ENCODE results near the gene GALNT18.
"Not testable (repeated sequence)": the region's sequence is repeated elsewhere in the genome, so short reads cannot be mapped to it uniquely, and the experiment has no call there.

Gene GALNT18

DNA sequence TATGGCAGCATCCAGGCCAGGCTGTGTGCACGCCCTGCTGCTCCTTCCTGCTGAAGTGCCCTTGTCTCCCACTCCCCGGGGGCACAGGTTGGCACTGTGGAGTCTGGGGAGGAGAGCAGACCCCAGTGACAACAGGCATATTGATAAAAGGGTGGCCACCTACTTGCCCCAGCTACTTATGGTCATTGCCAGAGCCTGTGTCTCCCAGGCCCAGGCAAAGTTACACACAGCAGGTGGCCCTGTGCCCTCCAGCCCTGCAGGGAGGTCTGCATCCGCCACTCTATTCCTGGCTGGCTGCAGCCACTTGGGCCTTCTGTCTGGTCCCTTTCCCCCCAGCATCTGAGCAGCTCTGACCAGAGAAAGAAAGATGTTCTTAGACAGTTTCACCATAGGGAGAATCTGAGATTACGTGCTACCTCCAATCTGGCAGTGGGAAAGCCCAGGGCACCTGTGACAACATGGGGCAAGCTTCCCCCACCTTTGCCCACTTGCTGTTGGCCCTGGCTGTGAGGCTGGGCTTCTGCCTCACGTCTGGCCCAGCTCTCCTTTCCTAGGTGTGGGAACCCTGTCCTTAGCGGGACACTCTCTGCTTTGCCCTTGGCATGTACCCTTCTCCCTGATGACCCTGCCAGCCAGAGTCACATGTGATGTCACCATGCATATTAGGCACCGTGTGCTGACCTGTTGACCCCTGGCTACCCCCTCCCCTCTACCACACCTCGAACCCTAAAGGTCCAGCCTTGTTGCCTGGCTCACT lies 243.4 kb downstream of the GALNT18 start:
- no peak overlapping the region for H3K27ac ChIP-seq (ENCODE audit: low read depth, low read length, severe bottlenecking)
- no peaks in the 10 kb centered on the region for H3K9me3 ChIP-seq (ENCODE audit: control insufficient read depth, low read length)
- WGBS, 2 experiments (ENCODE audit: insufficient coverage in 2 of 2): 78 to 82% methylated on average over 4 to 7 of the region's 8 CpGs
- H3K36me3 ChIP-seq (ENCODE audit: control insufficient read depth, insufficient read depth, low read length): no peaks in the 10 kb centered on the region
- no peaks in the 10 kb centered on the region for H3K4me1 ChIP-seq (ENCODE audit: control insufficient read depth, insufficient read depth, low read length, poor library complexity, severe bottlenecking)
- no peak overlapping the region for H3K4me3 ChIP-seq (ENCODE audit: extremely low read depth, insufficient read depth, low read length, poor library complexity, severe bottlenecking)

DNA sequence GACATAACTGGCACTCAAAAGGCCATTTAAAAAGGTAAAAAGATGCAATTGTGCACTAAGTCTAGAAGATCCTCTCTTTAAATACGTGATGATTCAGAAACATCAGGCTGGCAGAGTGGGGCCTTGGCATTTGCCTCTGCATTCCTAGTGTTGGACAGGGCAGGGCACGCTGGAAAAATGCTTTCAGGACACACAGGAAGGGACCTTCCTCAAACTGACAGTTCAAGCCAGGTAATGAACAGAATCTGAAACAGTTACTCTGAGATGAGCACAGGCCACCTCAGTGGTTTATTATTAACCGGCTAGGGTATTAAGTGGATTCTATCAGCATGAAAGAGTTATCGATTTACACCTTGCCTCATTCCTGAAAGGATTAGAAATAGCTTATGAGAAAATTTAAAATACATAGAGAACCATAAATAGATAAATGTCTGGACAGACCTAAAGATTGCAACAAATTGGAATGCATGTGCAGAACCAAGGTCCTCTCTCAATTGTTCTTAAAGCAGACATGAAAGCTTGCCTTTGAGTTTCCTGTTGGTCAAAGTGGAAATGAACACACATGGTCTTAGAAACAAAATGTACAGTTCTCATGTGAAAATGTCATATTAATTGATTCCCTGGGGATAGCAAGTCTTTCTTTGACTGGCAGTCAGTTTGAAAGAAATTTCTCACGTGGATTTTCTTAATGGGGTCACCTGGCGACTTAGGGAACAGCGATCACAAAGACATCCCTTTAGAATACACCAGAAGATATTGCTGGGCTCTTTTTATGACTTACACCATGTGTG lies 247.3 kb downstream of the GALNT18 start:
- no peak overlapping the region for H3K4me3 ChIP-seq (ENCODE audit: extremely low read depth, insufficient read depth, low read length, poor library complexity, severe bottlenecking)
- H3K4me1 ChIP-seq (ENCODE audit: control insufficient read depth, insufficient read depth, low read length, poor library complexity, severe bottlenecking): no peaks in the 10 kb centered on the region
- H3K36me3 ChIP-seq (ENCODE audit: control insufficient read depth, insufficient read depth, low read length): no peaks in the 10 kb centered on the region
- no peaks in the 10 kb centered on the region for H3K9me3 ChIP-seq (ENCODE audit: control insufficient read depth, low read length)
- WGBS, 2 experiments (ENCODE audit: insufficient coverage in 2 of 2): 90 to 92% methylated on average over 4 of the region's 7 CpGs
- no peak overlapping the region for H3K27ac ChIP-seq (ENCODE audit: low read depth, low read length, severe bottlenecking)

DNA sequence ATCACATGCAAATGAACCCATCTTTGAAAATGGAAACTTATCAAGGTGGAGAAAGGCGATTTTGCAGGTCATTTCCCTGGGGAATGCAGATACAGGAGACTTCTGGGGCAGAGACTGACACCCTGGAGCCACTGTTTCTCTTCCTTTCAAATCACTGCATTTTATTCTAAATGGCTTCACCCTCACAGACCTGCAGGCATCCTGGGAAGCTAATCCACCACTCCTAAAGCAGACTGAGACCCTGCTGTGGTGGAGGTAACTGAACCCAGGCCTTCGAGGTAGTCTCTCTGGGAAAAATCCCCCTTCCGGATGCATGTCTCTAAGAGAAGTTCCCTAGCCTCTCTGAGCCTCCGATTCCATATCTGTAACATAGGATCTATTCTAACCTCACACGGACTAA lies 247.9 kb downstream of the GALNT18 start:
- Histone ChIP-seq H3K27ac (ENCODE audit: low read depth, low read length, severe bottlenecking) (no peak overlapping the region), H3K36me3 (ENCODE audit: control insufficient read depth, insufficient read depth, low read length) (no peaks in the 10 kb centered on the region), H3K9me3 (ENCODE audit: control insufficient read depth, low read length) (no peaks in the 10 kb centered on the region), H3K4me3 (ENCODE audit: extremely low read depth, insufficient read depth, low read length, poor library complexity, severe bottlenecking) (no peak overlapping the region), H3K4me1 (ENCODE audit: control insufficient read depth, insufficient read depth, low read length, poor library complexity, severe bottlenecking) (no peaks in the 10 kb centered on the region)
- 33 to 77% methylated on average over 1 to 4 of the region's 5 CpGs for WGBS, 2 experiments (ENCODE audit: insufficient coverage in 2 of 2)

DNA sequence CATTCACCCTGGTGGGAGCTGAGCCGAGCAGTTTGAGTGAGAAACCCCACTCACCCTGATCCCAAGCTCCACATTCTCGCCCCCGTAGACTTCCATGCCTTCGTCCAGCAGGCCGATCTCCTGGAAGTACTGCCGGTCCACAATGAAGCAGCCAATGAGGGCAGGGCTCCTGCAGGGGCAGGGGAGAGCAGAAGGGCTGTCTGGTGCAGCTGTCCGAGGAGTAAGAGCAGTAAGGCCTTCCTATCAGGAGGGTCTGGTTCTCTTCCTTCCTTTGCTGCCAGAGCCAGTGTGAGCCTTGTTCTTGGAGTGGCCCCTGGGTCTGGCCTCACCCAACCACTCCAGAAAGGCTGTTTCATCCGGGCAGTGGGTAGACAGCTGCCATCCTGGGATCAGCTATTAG lies 249.3 kb downstream of the GALNT18 start:
- Histone ChIP-seq H3K9me3 (ENCODE audit: control insufficient read depth, low read length) (no peaks in the 10 kb centered on the region), H3K36me3 (ENCODE audit: control insufficient read depth, insufficient read depth, low read length) (no peaks in the 10 kb centered on the region), H3K27ac (ENCODE audit: low read depth, low read length, severe bottlenecking) (no peak overlapping the region), H3K4me1 (ENCODE audit: control insufficient read depth, insufficient read depth, low read length, poor library complexity, severe bottlenecking) (no peaks in the 10 kb centered on the region), H3K4me3 (ENCODE audit: extremely low read depth, insufficient read depth, low read length, poor library complexity, severe bottlenecking) (no peak overlapping the region)
- WGBS, 2 experiments (ENCODE audit: insufficient coverage in 2 of 2): 92 to 94% methylated on average over 5 of the region's 8 CpGs

DNA sequence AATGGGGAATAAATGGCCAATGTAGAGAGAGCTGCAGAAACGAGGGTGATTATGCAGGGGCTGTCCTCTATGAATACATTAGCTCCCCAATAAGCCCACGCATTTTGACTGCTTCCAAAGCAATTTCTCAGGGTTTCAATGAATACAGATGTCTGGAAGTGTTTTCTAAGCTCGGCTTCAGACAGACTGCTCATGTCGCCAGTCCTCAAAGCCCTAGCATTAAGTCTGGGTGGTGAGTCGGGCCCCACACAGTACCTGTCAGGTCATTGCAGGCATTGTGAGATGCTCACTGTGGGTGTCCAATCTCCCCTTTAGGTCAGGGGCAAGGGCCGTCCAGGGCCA lies 250.9 kb downstream of the GALNT18 start:
- Histone ChIP-seq H3K36me3 (ENCODE audit: control insufficient read depth, insufficient read depth, low read length) (no peaks in the 10 kb centered on the region), H3K4me1 (ENCODE audit: control insufficient read depth, insufficient read depth, low read length, poor library complexity, severe bottlenecking) (no peaks in the 10 kb centered on the region), H3K9me3 (ENCODE audit: control insufficient read depth, low read length) (no peaks in the 10 kb centered on the region), H3K27ac (ENCODE audit: low read depth, low read length, severe bottlenecking) (no peak overlapping the region), H3K4me3 (ENCODE audit: extremely low read depth, insufficient read depth, low read length, poor library complexity, severe bottlenecking) (no peak overlapping the region)
- 82 to 94% methylated on average over 5 to 6 of the region's 6 CpGs for WGBS, 2 experiments (ENCODE audit: insufficient coverage in 2 of 2)

DNA sequence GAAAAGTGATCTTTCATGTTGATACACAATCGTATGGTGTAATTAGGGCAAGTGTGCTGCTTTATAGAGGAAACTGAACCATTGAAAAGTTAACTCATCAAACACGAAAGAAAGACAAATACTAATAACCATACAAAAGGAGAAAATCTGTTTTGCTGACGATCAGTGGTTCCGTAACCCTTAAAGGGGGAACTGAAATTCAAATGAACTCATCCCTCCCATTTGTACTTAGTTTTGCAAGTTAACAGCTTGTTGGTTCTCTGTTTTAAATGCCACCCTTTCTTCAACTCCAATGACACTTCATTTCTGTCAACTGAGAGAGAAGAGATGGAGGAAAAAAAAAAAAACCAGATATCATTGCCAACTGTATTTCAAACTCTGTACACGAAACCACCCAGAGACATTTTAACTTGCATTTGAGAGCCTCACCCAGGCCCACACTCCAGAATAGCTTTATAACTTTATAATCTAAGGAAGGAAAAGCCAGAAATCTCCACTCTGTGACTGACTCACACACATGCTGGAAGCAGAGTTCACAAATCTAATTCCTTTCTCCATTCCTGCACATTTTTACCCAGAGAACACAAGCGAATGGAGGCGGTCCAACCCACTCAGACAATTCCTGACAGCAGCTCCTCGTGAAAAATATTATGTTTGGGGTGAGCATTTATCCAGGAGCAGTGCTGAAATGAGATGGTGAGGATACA lies 251.4 kb downstream of the GALNT18 start:
- H3K27ac ChIP-seq (ENCODE audit: low read depth, low read length, severe bottlenecking): no peak overlapping the region
- no peaks in the 10 kb centered on the region for H3K36me3 ChIP-seq (ENCODE audit: control insufficient read depth, insufficient read depth, low read length)
- no peaks in the 10 kb centered on the region for H3K4me1 ChIP-seq (ENCODE audit: control insufficient read depth, insufficient read depth, low read length, poor library complexity, severe bottlenecking)
- 63 to 85% methylated on average over 2 to 5 of the region's 8 CpGs for WGBS, 2 experiments (ENCODE audit: insufficient coverage in 2 of 2)
- H3K4me3 ChIP-seq (ENCODE audit: extremely low read depth, insufficient read depth, low read length, poor library complexity, severe bottlenecking): no peak overlapping the region
- no peaks in the 10 kb centered on the region for H3K9me3 ChIP-seq (ENCODE audit: control insufficient read depth, low read length)

DNA sequence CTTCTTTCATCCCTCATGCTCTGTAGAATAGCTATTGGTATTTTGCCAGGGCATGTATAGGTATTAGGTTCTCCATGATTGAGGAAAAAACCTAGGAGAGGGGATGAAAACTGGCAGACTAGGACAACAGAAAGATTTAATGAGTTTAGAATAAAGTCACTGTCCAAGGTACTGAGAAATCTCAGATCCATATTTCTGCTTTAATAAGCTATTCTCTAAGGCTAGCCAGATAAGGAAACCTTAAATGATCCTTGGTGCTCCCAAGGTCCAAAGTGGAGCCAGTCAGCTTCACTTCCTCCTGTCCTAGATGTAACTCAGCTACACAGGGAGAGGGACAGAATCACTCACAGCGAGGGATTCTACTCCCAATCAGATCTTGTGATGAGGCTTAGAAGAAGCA lies 255.0 kb downstream of the GALNT18 start:
- Histone ChIP-seq H3K4me1 (ENCODE audit: control insufficient read depth, insufficient read depth, low read length, poor library complexity, severe bottlenecking) (no peaks in the 10 kb centered on the region), H3K36me3 (ENCODE audit: control insufficient read depth, insufficient read depth, low read length) (no peaks in the 10 kb centered on the region), H3K9me3 (ENCODE audit: control insufficient read depth, low read length) (no peaks in the 10 kb centered on the region), H3K4me3 (ENCODE audit: extremely low read depth, insufficient read depth, low read length, poor library complexity, severe bottlenecking) (no peak overlapping the region), H3K27ac (ENCODE audit: low read depth, low read length, severe bottlenecking) (no peak overlapping the region)
- no CpG with 5 or more reads among the region's 1 CpG for WGBS, 2 experiments (ENCODE audit: insufficient coverage in 2 of 2)

DNA sequence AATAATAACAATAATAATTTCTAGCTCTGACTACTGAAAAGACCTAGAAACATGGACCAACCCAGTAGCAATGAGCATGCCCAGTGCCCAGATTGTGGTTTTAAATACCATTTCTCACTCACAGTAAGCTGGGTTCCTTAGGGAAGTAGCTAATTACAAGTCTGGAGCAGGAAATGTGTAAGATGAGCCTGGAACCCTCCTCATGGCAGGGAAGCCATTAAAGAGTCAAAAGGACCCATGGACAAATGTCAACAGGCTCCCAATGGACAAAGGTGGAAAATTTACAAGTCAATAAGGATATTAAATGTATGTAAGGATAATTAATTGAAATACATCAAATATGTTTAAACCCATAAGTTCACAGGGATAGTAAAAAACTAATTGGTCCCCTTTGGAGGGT lies 258.1 kb downstream of the GALNT18 start:
- Histone ChIP-seq H3K36me3 (ENCODE audit: control insufficient read depth, insufficient read depth, low read length) (no peaks in the 10 kb centered on the region), H3K4me1 (ENCODE audit: control insufficient read depth, insufficient read depth, low read length, poor library complexity, severe bottlenecking) (no peaks in the 10 kb centered on the region), H3K27ac (ENCODE audit: low read depth, low read length, severe bottlenecking) (no peak overlapping the region), H3K9me3 (ENCODE audit: control insufficient read depth, low read length) (no peaks in the 10 kb centered on the region), H3K4me3 (ENCODE audit: extremely low read depth, insufficient read depth, low read length, poor library complexity, severe bottlenecking) (no peak overlapping the region)

DNA sequence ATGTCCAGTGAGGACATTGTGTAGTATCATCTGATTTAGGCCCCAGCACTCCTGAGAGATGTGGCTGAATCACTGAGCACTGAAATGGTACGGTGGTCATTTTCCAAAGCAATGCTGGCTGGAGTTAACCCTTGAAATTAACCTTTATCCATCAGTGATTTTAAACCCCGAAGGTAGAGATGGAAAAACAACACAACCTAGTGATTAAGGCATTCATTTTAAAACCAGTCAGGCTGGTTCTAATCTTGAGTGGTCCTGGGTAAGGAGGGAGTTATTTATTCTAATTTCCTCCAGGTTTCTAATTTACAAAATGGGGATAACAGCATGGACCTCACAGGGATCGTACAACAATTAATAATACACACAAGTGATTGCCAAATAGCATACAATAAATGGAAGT lies 262.2 kb downstream of the GALNT18 start:
- Histone ChIP-seq H3K4me3 (ENCODE audit: extremely low read depth, insufficient read depth, low read length, poor library complexity, severe bottlenecking) (no peak overlapping the region), H3K27ac (ENCODE audit: low read depth, low read length, severe bottlenecking) (no peak overlapping the region), H3K9me3 (ENCODE audit: control insufficient read depth, low read length) (no peaks in the 10 kb centered on the region), H3K36me3 (ENCODE audit: control insufficient read depth, insufficient read depth, low read length) (no peaks in the 10 kb centered on the region), H3K4me1 (ENCODE audit: control insufficient read depth, insufficient read depth, low read length, poor library complexity, severe bottlenecking) (no peaks in the 10 kb centered on the region)
- 100% methylated on average over 1 of the region's 3 CpGs for WGBS, 2 experiments (ENCODE audit: insufficient coverage in 2 of 2)

DNA sequence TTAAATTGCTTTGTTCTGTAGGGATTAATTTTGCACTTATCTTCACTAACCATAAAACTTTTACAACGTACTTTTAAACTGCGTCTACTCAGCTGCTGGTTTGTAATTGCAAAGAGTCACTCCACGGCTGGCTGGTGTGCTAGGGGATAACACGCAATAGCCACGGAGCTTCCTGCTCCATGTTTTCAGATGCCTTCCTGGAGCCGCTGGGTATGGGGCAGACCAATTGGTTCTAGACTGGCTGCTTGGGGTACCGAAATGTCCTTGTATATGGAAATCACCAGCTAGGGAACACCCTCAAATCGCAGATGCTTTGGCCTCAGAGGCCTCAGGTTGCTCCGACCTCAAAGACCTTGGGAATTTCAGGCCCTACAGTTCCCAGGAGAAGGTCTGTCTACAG lies 265.0 kb downstream of the GALNT18 start:
- WGBS, 2 experiments (ENCODE audit: insufficient coverage in 2 of 2): 94 to 95% methylated on average over 8 to 9 of the region's 9 CpGs
- Histone ChIP-seq H3K4me1 (ENCODE audit: control insufficient read depth, insufficient read depth, low read length, poor library complexity, severe bottlenecking) (no peaks in the 10 kb centered on the region), H3K9me3 (ENCODE audit: control insufficient read depth, low read length) (no peaks in the 10 kb centered on the region), H3K27ac (ENCODE audit: low read depth, low read length, severe bottlenecking) (no peak overlapping the region), H3K36me3 (ENCODE audit: control insufficient read depth, insufficient read depth, low read length) (no peaks in the 10 kb centered on the region), H3K4me3 (ENCODE audit: extremely low read depth, insufficient read depth, low read length, poor library complexity, severe bottlenecking) (no peak overlapping the region)

DNA sequence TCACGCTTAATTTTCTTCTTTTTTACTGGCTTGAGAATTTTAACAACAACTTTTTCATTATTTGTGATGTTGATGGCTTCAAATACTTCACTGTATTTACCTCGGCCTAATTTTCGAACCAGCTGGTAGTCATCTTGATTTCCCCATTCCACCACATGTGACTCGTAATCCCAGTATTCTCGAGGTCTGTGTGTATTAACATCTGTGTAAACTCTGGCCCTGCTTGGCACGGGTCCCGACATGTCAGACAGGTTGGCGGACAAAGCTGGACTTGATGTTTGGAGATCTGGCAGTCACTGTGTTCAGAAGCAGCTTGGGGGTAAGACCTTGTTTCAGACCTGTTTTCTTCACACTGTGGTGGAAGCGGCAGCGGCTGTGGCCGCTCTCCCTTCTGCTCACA lies 268.9 kb downstream of the GALNT18 start, which contains the start of gene CSNK2A3:
CSNK2A3 (minus strand) TSS at position 373 of the 400 bp plus-strand sequence; CDS start at position 242, 131 bp downstream.
- WGBS, 2 experiments (ENCODE audit: insufficient coverage in 2 of 2): 86 to 100% methylated on average over 3 of the region's 11 CpGs

More for the DNA sequence above, 268.9 kb downstream of the GALNT18 start, which contains the start of gene CSNK2A3:
- not testable (repeated sequence) for H3K36me3 ChIP-seq (ENCODE audit: control insufficient read depth, insufficient read depth, low read length); H3K9me3 ChIP-seq (ENCODE audit: control insufficient read depth, low read length); H3K27ac ChIP-seq (ENCODE audit: low read depth, low read length, severe bottlenecking); H3K4me3 ChIP-seq (ENCODE audit: extremely low read depth, insufficient read depth, low read length, poor library complexity, severe bottlenecking)
- peaks cover 11% of the 10 kb centered on the region for H3K4me1 ChIP-seq (ENCODE audit: control insufficient read depth, insufficient read depth, low read length, poor library complexity, severe bottlenecking)
